NB4 (cell line): ENCODE measurements around the gene CPNE1.

Source experiments
- MYC ChIP-seq: IDR thresholded peaks from 2 replicates; pipeline ENCODE4 v1.6.1; 2011; ENCODE audit warnings: low read depth, low read length
- POLR2A ChIP-seq: IDR thresholded peaks from 2 replicates; pipeline ENCODE4 v1.6.1; 2011; ENCODE audit warnings: mild to moderate bottlenecking; ENCODE audit not compliant: insufficient read length; ENCODE audit errors: extremely low read depth
- TF ChIP-seq, protein P1 (sequence below): IDR thresholded peaks from one replicate; pipeline ENCODE4 v1.5.1; 2012; ENCODE audit warnings: low read depth, low read length
- TF ChIP-seq, protein P2 (sequence below): IDR thresholded peaks from 2 replicates; pipeline ENCODE4 v1.6.1; 2011; ENCODE audit warnings: low read depth, low read length

DNA sequence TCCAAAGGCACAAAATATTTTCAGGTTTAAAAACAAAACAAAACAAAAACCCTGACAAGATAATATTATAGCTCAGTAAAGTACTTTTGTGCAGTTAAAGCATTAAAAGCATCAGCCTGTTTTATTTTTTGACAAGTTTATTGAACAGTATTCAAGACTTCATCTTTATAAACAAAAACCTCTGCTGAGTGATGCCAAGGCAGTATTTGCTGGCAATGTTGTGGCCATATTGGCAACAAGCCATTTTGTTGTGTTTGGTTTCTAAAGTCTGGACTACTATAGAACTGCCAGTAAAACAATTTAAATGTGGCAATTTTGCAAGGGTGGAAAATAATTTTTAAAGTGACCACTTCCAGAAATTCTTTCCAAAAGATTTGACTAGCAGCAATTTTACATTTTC lies 15.9 kb downstream of the CPNE1 start:
- TF ChIP-seq, protein P1, sequence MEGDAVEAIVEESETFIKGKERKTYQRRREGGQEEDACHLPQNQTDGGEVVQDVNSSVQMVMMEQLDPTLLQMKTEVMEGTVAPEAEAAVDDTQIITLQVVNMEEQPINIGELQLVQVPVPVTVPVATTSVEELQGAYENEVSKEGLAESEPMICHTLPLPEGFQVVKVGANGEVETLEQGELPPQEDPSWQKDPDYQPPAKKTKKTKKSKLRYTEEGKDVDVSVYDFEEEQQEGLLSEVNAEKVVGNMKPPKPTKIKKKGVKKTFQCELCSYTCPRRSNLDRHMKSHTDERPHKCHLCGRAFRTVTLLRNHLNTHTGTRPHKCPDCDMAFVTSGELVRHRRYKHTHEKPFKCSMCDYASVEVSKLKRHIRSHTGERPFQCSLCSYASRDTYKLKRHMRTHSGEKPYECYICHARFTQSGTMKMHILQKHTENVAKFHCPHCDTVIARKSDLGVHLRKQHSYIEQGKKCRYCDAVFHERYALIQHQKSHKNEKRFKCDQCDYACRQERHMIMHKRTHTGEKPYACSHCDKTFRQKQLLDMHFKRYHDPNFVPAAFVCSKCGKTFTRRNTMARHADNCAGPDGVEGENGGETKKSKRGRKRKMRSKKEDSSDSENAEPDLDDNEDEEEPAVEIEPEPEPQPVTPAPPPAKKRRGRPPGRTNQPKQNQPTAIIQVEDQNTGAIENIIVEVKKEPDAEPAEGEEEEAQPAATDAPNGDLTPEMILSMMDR = no peak
- TF ChIP-seq MYC (no peak), POLR2A (no peak)
- TF ChIP-seq, protein P2, sequence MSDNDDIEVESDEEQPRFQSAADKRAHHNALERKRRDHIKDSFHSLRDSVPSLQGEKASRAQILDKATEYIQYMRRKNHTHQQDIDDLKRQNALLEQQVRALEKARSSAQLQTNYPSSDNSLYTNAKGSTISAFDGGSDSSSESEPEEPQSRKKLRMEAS = no peak
